HepG2 (cell line): ENCODE results near the gene LYZL6. TPM values are rescaled to one million over a fixed set of nuclear protein-coding genes. Genes with fewer than 3 reads are reported as not detected.

Source experiments
- AHR ChIP-seq: IDR thresholded peaks from 2 replicates; pipeline ENCODE4 v1.6.1; 2018; ENCODE audit warnings: missing genetic modification reagents, missing compliant biosample characterization
- BRCA1 ChIP-seq: sonication (generic); formaldehyde crosslinking; IDR thresholded peaks from 2 replicates; pipeline ENCODE4 v1.4.0; 2020; ENCODE audit warnings: missing genetic modification reagents
- CBX5 ChIP-seq: sonication (generic); formaldehyde crosslinking; IDR thresholded peaks from 2 replicates; pipeline ENCODE4 v1.4.0; 2020; ENCODE audit warnings: missing genetic modification reagents, borderline replicate concordance
- CEBPG ChIP-seq: IDR thresholded peaks from 2 replicates; pipeline ENCODE4 v1.6.1; 2016
- EP300 ChIP-seq, 3 experiments: sonication (generic) in 1 of 3; formaldehyde crosslinking in 1 of 3; IDR thresholded peaks; 2 replicates each; pipeline versions ENCODE4 v1.5.1 to v1.6.1; 2011 to 2020; ENCODE audit warnings: low read depth in 2 of 3, low read length in 2 of 3, borderline replicate concordance in 1 of 3, improper control_type of control experiment in 1 of 3, mild to moderate bottlenecking in 1 of 3, missing genetic modification reagents in 1 of 3, moderate library complexity in 1 of 3
- HES4 ChIP-seq: sonication (generic); formaldehyde crosslinking; IDR thresholded peaks from 2 replicates; pipeline ENCODE4 v1.9.0; 2021; ENCODE audit warnings: mild to moderate bottlenecking, missing genetic modification reagents, borderline replicate concordance
- HNF4A ChIP-seq: sonication (generic); formaldehyde crosslinking; IDR thresholded peaks from 2 replicates; pipeline ENCODE4 v1.4.0; 2020; ENCODE audit warnings: missing genetic modification reagents
- MED1 ChIP-seq: sonication (generic); formaldehyde crosslinking; IDR thresholded peaks from 2 replicates; pipeline ENCODE4 v1.4.0; 2020; ENCODE audit warnings: missing genetic modification reagents
- MTA3 ChIP-seq: sonication (generic); formaldehyde crosslinking; IDR thresholded peaks from 2 replicates; pipeline ENCODE4 v1.4.0; 2020; ENCODE audit warnings: missing genetic modification reagents
- NFKB2 ChIP-seq: sonication (generic); formaldehyde crosslinking; IDR thresholded peaks from 2 replicates; pipeline ENCODE4 v1.4.0; 2020; ENCODE audit warnings: missing genetic modification reagents, borderline replicate concordance
- PRPF4 ChIP-seq: fragments of 200-400 bp; formaldehyde crosslinking; IDR thresholded peaks from 2 replicates; pipeline ENCODE4 v1.6.1; 2016; ENCODE audit warnings: low read length, low read depth; ENCODE audit not compliant: poor library complexity, severe bottlenecking
- RFXAP ChIP-seq: sonication (generic); formaldehyde crosslinking; IDR thresholded peaks from 2 replicates; pipeline ENCODE4 v1.4.0; 2020; ENCODE audit warnings: missing genetic modification reagents, borderline replicate concordance
- TAF1 ChIP-seq: sonication (generic); formaldehyde crosslinking; IDR thresholded peaks from 2 replicates; pipeline ENCODE4 v1.4.0; 2020; ENCODE audit warnings: missing genetic modification reagents
- YY1 ChIP-seq: IDR thresholded peaks from 2 replicates; pipeline ENCODE4 v1.6.1; 2011; ENCODE audit warnings: low read length, low read depth, moderate library complexity, mild to moderate bottlenecking; ENCODE audit not compliant: insufficient read depth, insufficient replicate concordance
- ZNF251 ChIP-seq: sonication (generic); formaldehyde crosslinking; IDR thresholded peaks from 2 replicates; pipeline ENCODE4 v1.9.0; 2021; ENCODE audit warnings: mild to moderate bottlenecking, missing genetic modification reagents
- ZNF335 ChIP-seq: sonication (generic); formaldehyde crosslinking; IDR thresholded peaks from 2 replicates; pipeline ENCODE4 v1.4.0; 2020; ENCODE audit warnings: missing genetic modification reagents
- ZNF350 ChIP-seq: sonication (generic); formaldehyde crosslinking; IDR thresholded peaks from 2 replicates; pipeline ENCODE4 v1.4.0; 2020; ENCODE audit warnings: mild to moderate bottlenecking, low read depth, missing genetic modification reagents, borderline replicate concordance
- ZNF562 ChIP-seq: sonication (generic); formaldehyde crosslinking; IDR thresholded peaks from 2 replicates; pipeline ENCODE4 v1.8.0; 2022; ENCODE audit warnings: missing genetic modification reagents, borderline replicate concordance
- ZNF629 ChIP-seq: sonication (generic); formaldehyde crosslinking; conservative IDR thresholded peaks from 2 replicates; pipeline ENCODE4 v1.5.0; 2020; ENCODE audit warnings: missing genetic modification reagents
- ZNF883 ChIP-seq: sonication (generic); formaldehyde crosslinking; IDR thresholded peaks from 2 replicates; pipeline ENCODE4 v1.5.1; 2020; ENCODE audit warnings: mild to moderate bottlenecking, missing genetic modification reagents; ENCODE audit errors: not compliant biosample characterization
- polyA plus RNA-seq, 8 experiments: library from polyadenylated mRNA; depleted of rRNA in 3 of 8; stranded (reverse) in 7 of 8; unstranded in 1 of 8; fragments of >200 nt; fragmentation: Illumina TruSeq in 4 of 8; extraction: Trizol in 4 of 8; gene quantifications; 2 replicates each; pipeline versions ENCODE4 v1.2.1 to v1.2.3, GENCODE V29; 2011 to 2016; ENCODE audit warnings: low read depth in 4 of 8, missing spikeins in 1 of 8, mixed read lengths in 1 of 8; ENCODE audit not compliant: insufficient read depth in 1 of 8
- total RNA-seq, 5 experiments: library from RNA; depleted of rRNA; stranded (reverse); fragments of >200 nt; fragmentation: Illumina TruSeq; extraction: Trizol; gene quantifications; 2 replicates each; pipeline ENCODE4 v1.2.3, GENCODE V29; 2016; ENCODE audit warnings: low read depth in 1 of 5
- TF ChIP-seq, protein P1 (sequence below): sonication (generic); formaldehyde crosslinking; IDR thresholded peaks from 2 replicates; pipeline ENCODE4 v1.8.1; 2022; ENCODE audit warnings: low read depth, mild to moderate bottlenecking, missing genetic modification reagents
- TF ChIP-seq, protein P2 (sequence below): sonication (generic); formaldehyde crosslinking; IDR thresholded peaks from 2 replicates; pipeline ENCODE4 v1.4.0; 2020; ENCODE audit warnings: missing genetic modification reagents, mild to moderate bottlenecking, borderline replicate concordance
- TF ChIP-seq, protein P3 (sequence below): sonication (generic); formaldehyde crosslinking; IDR thresholded peaks from 2 replicates; pipeline ENCODE4 v1.5.1; 2020; ENCODE audit warnings: missing genetic modification reagents, mild to moderate bottlenecking, borderline replicate concordance
- TF ChIP-seq, protein P4 (sequence below): sonication (generic); formaldehyde crosslinking; IDR thresholded peaks from 2 replicates; pipeline ENCODE4 v1.5.0; 2020; ENCODE audit warnings: missing genetic modification reagents

The LYZL6 gene
- total and polyA plus RNA-seq, 2 of the 13 experiments (the other 11 are each of a cell fraction or from before 2014, with no cell fraction given), result not detected

DNA sequence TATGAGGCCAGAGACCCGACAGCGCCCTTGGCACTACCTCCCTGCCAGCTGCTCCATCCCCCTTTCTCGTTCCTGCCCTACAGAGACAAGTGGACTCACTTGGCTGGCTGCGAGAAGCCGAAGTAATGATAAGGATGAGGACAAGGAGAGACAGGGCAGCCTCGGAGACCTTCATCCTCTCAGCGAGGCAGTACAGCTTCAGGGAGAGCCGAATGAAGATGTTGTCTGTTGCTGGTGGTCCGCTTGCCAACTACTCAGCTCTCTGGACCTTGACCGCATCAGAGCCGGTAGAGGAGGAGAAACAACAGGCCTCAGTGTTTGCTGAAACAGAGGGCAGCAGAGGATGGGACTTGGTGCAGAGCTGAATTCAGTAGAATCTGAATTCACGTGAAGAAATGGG lies 37.7 kb upstream of the LYZL6 start, which contains the start of gene CCL16 (continued):
- TF ChIP-seq RFXAP (CRISPR knock-in tag) (no peak), ZNF629 (no peak; the same call in 1 of the 2 replicates), YY1 (no peak), CEBPG (CRISPR knock-in tag) (no peak), NFKB2 (no peak), MED1 (CRISPR knock-in tag) (no peak), AHR (CRISPR knock-in tag) (no peak), ZNF350 (CRISPR knock-in tag) (no peak), EP300 (IDR thresholded peaks at IDR 0.05; ENCODE audit: low read depth in 2 of 2, low read length in 2 of 2) (0 out of 4 replicates have a peak, but pooled peaks of 1 of the 2 experiments have one; percentile 48), EP300 (CRISPR knock-in tag; IDR thresholded peaks at IDR 0.05; ENCODE audit: borderline replicate concordance) (no peak), MTA3 (CRISPR knock-in tag) (no peak), CBX5 (CRISPR knock-in tag) (no peak), ZNF883 (no peak), TAF1 (peak; percentile 37; the same call in 1 of the 2 replicates), ZNF251 (CRISPR knock-in tag) (no peak), ZNF562 (no peak), HNF4A (peak; percentile 86), PRPF4 (no peak), ZNF335 (no peak), HES4 (no peak), BRCA1 (no peak)
- TF ChIP-seq, protein P1, sequence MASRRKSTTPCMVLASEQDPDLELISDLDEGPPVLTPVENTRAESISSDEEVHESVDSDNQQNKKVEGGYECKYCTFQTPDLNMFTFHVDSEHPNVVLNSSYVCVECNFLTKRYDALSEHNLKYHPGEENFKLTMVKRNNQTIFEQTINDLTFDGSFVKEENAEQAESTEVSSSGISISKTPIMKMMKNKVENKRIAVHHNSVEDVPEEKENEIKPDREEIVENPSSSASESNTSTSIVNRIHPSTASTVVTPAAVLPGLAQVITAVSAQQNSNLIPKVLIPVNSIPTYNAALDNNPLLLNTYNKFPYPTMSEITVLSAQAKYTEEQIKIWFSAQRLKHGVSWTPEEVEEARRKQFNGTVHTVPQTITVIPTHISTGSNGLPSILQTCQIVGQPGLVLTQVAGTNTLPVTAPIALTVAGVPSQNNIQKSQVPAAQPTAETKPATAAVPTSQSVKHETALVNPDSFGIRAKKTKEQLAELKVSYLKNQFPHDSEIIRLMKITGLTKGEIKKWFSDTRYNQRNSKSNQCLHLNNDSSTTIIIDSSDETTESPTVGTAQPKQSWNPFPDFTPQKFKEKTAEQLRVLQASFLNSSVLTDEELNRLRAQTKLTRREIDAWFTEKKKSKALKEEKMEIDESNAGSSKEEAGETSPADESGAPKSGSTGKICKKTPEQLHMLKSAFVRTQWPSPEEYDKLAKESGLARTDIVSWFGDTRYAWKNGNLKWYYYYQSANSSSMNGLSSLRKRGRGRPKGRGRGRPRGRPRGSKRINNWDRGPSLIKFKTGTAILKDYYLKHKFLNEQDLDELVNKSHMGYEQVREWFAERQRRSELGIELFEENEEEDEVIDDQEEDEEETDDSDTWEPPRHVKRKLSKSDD (CRISPR knock-in tag), result no peak
- TF ChIP-seq, protein P2, sequence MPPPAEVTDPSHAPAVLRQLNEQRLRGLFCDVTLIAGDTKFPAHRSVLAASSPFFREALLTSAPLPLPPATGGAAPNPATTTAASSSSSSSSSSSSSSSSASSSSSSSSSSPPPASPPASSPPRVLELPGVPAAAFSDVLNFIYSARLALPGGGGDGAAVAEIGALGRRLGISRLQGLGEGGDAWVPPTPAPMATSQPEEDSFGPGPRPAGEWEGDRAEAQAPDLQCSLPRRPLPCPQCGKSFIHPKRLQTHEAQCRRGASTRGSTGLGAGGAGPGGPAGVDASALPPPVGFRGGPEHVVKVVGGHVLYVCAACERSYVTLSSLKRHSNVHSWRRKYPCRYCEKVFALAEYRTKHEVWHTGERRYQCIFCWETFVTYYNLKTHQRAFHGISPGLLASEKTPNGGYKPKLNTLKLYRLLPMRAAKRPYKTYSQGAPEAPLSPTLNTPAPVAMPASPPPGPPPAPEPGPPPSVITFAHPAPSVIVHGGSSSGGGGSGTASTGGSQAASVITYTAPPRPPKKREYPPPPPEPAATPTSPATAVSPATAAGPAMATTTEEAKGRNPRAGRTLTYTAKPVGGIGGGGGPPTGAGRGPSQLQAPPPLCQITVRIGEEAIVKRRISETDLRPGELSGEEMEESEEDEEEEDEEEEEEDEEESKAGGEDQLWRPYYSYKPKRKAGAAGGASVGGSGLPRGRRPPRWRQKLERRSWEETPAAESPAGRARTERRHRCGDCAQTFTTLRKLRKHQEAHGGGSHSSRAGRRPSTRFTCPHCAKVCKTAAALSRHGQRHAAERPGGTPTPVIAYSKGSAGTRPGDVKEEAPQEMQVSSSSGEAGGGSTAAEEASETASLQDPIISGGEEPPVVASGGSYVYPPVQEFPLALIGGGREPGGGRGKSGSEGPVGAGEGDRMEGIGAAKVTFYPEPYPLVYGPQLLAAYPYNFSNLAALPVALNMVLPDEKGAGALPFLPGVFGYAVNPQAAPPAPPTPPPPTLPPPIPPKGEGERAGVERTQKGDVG (CRISPR knock-in tag), result no peak
- TF ChIP-seq, protein P3, sequence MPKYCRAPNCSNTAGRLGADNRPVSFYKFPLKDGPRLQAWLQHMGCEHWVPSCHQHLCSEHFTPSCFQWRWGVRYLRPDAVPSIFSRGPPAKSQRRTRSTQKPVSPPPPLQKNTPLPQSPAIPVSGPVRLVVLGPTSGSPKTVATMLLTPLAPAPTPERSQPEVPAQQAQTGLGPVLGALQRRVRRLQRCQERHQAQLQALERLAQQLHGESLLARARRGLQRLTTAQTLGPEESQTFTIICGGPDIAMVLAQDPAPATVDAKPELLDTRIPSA (CRISPR knock-in tag), result no peak
- TF ChIP-seq, protein P4, sequence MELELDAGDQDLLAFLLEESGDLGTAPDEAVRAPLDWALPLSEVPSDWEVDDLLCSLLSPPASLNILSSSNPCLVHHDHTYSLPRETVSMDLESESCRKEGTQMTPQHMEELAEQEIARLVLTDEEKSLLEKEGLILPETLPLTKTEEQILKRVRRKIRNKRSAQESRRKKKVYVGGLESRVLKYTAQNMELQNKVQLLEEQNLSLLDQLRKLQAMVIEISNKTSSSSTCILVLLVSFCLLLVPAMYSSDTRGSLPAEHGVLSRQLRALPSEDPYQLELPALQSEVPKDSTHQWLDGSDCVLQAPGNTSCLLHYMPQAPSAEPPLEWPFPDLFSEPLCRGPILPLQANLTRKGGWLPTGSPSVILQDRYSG (CRISPR knock-in tag), result no peak
